Activated CD4-positive, CD25-positive, alpha-beta regulatory T cell (primary cell): ENCODE data around the gene KLB.
A peak's percentile ranks its signal among the peaks of the same experiment; 100 is the strongest.
"Not testable (repeated sequence)": the region's sequence is repeated elsewhere in the genome, so short reads cannot be mapped to it uniquely, and the experiment has no call there.

Source experiments
- DNase-seq, 4 experiments: peaks; one replicate each; lab custom pipeline; 2025; lab: John Stamatoyannopoulos, UW

KLB gene

DNA sequence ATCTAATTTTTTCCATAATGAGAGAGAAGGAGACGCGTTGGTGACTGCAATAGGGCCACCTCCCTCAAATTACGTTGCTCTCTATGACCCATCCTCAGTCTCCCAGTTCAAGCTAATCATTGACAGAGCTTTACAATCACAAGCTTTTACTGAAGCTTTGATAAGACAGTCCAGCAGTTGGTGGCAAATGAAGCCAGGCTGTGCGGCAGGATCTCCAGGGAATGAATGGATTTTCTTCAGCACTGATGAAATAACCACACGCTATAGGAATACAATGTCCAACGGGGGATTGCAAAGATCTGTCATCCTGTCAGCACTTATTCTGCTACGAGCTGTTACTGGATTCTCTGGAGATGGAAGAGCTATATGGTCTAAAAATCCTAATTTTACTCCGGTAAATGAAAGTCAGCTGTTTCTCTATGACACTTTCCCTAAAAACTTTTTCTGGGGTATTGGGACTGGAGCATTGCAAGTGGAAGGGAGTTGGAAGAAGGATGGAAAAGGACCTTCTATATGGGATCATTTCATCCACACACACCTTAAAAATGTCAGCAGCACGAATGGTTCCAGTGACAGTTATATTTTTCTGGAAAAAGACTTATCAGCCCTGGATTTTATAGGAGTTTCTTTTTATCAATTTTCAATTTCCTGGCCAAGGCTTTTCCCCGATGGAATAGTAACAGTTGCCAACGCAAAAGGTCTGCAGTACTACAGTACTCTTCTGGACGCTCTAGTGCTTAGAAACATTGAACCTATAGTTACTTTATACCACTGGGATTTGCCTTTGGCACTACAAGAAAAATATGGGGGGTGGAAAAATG is at the start of gene KLB:
KLB (plus strand) TSS at position 168 of the 821 bp plus-strand sequence; CDS start at position 188, 20 bp downstream.
- DNase-seq = no peak

DNA sequence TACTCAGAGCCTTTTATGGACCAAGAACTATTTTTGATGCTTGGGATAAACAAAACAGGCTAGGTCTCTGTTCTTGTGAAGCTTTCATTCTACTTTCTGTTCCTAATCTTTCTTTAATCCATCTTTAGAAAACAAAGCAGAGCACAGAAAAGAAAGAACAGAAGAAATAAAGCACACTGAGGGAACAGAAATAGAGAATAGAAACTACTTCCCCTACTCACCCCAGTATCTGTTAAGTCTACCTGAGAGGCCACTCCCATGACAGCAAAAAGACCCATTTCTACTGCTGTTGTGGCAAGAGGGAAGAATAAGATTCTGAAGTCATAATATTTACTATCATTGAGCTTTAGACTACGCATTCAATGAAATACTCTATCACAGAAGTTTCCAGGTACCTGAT is 49.7 kb upstream of the KLB start:
- no peak for DNase-seq

DNA sequence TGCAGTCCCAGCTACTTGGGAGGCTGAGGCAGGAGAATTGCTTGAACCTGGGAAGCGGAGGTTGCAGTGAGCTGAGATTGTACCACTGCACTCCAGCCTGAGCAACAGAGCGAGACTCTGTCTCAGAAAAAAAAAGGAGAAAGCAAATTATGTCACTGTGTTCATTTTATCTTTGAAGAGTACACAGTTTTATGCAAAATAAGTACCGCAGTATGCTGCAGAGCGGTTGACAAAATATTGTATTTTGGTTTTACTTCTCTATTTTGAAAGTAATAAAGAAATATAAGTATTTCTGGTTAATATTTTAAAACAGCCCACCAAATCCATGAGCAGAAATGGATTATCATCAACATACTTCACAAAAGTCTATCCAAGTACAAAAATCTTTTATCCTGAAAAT is 46.1 kb upstream of the KLB start:
- DNase-seq = not testable (repeated sequence)

DNA sequence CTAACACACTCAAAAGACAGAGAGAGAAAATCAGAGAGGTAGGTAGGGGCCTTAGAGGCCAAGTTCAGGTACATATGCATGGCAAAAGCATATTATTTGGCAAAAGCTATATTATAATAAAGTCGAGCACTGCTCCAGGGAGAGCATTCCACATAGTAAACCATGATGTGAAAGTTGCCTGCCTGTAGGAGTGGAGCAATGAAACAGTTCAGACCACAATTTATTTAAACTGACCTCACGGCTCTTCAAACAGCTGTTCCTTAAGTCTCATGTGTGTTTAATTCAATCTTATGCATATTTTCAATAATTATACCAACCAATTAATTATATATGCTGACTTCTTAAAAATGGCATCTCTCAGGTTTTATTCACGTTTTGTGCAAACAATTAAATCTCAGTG is 43.9 kb upstream of the KLB start:
- no peak for DNase-seq

DNA sequence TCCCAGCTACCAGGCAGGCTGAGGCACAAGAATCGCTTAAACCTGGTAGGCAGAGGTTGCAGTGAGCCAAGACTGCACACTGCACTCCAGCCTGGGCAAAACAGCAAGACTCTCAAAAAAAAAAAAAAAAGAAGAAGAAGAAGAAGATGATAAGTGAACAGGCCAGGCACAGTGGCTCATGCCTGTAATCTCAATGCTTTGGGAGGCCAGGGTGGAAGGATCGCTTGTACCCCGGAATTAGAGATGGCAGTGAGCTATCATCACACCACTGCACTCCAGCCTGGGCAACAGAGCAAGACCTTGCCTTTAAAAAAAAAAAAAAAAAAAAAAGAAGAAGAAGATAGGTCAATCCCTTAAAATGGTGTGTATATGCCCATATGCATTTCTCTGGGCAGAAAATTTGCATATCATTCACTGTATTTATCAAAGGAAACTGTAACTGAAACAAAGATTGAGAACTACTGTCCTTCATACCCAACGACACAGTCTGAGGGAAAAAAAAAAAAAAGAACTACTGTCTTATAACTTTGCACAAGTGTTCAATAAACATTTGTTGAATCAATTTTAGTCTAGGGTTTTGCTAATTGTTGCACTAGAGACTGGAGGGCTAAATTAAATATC is 42.8 kb upstream of the KLB start:
- no peak for DNase-seq

DNA sequence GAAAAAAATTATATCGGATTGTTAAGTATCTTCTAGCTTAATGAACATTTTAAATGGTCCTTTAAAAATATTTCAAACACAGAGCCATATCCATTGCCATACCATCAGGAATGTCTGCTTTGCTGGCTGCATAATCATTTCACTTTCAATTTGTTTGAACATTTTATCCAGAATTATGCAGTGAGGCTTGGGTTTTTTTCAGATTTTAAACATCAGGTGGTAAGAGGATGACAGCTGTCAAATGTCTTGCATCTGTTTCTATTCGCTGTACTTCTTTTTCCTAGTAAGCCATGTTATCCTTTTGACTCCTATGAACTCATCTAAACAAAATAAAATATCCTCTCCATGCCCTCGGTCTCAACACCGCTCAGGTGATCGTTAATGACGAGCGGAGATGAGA is 41.4 kb upstream of the KLB start:
- DNase-seq = no peak

GRCh38 chr4:39365830-39366771 is 40.6 kb upstream of the KLB start, which contains the start of gene RFC1:
TSS of gene RFC1 (minus strand) at chr4:39366362. CDS start at chr4:39366241, 121 bp downstream.
- DNase-seq = peak; percentile 84 to 92 (median 87)

DNA sequence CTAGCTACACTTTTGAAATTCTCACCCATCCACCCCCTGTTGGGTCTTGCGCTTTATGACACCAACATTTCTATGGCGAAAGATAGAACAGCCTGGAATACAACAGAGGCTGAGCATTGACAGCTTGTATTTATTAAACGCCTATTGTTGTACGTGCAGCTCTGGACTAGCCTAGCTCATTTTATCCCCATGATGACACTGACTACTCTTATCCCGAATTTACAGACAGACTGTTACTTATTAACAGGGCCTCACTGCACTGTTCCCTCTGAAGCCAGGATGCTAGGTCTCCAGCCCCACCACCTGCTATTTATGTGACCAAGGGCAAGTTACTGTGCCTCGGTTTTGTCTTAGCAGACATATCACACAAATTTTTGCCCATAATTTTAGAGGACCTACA is 39.6 kb upstream of the KLB start:
- no peak for DNase-seq

- DNase-seq = no peak
These were observed 37.4 kb upstream of the KLB start for GRCh38 chr4:39369301-39369700.

GRCh38 chr4:39371209-39371608 is 35.5 kb upstream of the KLB start:
- DNase-seq = not testable (repeated sequence)

DNA sequence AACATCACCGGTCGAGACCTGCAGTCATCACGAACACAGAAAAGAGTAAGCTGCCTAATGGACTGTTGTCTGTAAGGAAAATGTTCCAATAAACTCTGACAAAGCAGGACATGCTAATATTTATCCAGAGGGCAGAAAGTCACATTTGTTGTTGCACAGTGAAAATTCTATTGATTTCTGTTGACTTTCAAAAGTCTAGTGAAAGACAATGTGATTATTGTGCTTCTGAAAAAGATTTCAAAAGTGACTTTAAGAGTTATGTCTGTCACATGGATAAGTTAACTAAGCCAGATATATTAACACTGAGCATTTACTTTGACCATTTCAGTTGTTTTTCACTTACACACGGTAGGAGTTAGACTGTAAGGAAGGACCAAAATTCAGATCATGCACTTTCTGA is 31.3 kb upstream of the KLB start:
- no peak for DNase-seq

DNA sequence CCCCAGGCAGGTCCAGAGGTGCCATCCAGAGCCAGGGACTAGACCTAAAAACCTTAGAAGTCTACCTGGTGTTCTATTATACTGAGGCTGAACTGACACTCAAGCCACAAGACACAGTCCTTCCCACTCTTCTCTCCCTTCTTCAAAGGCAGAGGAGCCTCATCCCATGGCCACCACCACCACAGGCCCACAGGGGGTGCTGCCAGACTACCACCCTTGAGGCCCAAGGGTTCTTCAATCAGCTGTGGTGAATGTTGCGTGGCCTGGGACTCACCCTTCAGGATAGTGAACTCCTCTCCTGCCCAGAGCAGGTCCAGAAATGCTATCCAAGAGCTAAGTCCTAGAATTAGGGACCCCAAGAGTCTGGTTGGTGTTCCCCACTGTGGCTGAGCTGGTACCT is 23.0 kb upstream of the KLB start:
- no peak for DNase-seq

GRCh38 chr4:39384563-39384962 is 22.2 kb upstream of the KLB start:
- DNase-seq = no peak

- DNase-seq = no peak
These were observed 16.1 kb upstream of the KLB start for GRCh38 chr4:39390603-39391002.

DNA sequence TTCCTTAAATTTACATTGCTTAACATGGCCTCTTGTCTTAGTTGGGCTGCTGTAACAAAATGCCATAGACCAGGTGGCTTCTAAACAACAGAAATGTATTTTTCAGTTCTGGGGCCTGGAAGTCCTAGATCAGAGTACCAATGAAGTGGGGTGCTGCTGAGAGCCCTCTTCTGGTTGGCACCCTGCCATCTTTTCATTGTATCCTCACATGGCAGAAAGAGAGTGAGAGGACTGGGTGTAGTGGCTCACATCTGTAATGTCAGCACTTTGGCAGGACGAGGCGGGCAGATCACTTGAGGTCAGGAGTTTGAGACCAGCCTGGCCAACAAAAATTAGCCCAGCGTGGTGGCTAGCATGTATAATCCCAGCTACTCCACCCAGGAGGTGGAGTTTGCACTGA is 12.0 kb upstream of the KLB start:
- no peak for DNase-seq

DNA sequence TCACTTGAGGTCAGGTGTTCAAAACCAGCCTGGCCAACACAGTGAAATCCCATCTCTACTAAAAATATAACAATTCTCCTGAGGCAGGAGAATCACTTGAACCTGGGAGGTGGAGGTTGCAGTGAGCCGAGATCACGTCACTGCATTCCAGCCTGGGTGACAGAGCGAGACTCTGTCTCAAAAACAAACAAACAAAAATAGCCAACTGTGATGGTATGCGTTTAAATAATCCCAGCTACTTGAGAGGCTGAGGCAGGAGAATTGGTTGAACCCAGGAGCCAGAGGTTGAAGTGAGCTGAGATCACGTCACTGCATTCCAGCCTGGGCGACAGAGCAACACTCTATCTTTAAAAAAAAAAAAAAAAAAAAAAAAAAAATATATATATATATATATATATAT is 5.1 kb upstream of the KLB start:
- not testable (repeated sequence) for DNase-seq

DNA sequence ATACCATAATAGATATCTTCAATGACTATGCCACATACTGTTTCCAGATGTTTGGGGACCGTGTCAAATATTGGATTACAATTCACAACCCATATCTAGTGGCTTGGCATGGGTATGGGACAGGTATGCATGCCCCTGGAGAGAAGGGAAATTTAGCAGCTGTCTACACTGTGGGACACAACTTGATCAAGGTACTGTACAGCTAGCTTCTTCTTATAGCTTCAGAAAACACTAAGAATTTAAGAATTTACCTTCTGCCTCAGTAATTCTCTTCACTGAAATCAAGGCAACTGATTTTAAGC is 805 bp downstream of the KLB start:
- no peak for DNase-seq

- DNase-seq = no peak
These were observed 3.7 kb downstream of the KLB start for GRCh38 chr4:39410415-39410814.

DNA sequence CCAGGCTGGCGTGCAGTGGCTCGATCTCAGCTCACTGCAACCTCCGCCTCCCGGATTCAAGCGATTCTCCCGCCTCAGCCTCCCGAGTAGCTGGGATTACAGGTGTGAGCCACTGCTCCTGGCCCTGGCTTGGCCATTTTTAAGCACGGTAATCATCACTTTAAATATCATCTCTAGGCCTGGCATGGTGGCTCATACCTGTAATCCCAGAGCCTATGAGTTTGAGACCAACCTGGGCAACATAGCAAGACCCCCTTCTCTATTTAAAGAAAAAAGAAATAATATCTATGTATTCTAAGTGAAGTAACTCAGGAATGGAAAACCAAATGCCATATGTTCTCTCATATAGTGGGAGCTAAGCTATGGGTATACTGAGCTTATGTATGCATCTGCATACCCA is 4.8 kb downstream of the KLB start:
- not testable (repeated sequence) for DNase-seq

- DNase-seq = no peak
These were observed 9.1 kb downstream of the KLB start for GRCh38 chr4:39415678-39416283.

- DNase-seq = no peak
These were observed 15.5 kb downstream of the KLB start for GRCh38 chr4:39422247-39422646.

GRCh38 chr4:39425297-39425696 is 18.6 kb downstream of the KLB start:
- DNase-seq = not testable (repeated sequence)
